ENCODE measurements around the gene SLC5A11.

SLC5A11 gene

GRCh38 chr16:24807301-24807700 lies 38.5 kb upstream of the SLC5A11 start:
- TF ChIP-seq TAF1 (IDR thresholded peaks at IDR 0.05; ENCODE audit: borderline replicate concordance, insufficient read depth, low read length) (no peak), POLR2AphosphoS5 (IDR thresholded peaks at IDR 0.05; ENCODE audit: low read depth, low read length) (no peak)
- TF ChIP-seq, protein P1, sequence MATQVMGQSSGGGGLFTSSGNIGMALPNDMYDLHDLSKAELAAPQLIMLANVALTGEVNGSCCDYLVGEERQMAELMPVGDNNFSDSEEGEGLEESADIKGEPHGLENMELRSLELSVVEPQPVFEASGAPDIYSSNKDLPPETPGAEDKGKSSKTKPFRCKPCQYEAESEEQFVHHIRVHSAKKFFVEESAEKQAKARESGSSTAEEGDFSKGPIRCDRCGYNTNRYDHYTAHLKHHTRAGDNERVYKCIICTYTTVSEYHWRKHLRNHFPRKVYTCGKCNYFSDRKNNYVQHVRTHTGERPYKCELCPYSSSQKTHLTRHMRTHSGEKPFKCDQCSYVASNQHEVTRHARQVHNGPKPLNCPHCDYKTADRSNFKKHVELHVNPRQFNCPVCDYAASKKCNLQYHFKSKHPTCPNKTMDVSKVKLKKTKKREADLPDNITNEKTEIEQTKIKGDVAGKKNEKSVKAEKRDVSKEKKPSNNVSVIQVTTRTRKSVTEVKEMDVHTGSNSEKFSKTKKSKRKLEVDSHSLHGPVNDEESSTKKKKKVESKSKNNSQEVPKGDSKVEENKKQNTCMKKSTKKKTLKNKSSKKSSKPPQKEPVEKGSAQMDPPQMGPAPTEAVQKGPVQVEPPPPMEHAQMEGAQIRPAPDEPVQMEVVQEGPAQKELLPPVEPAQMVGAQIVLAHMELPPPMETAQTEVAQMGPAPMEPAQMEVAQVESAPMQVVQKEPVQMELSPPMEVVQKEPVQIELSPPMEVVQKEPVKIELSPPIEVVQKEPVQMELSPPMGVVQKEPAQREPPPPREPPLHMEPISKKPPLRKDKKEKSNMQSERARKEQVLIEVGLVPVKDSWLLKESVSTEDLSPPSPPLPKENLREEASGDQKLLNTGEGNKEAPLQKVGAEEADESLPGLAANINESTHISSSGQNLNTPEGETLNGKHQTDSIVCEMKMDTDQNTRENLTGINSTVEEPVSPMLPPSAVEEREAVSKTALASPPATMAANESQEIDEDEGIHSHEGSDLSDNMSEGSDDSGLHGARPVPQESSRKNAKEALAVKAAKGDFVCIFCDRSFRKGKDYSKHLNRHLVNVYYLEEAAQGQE (IDR thresholded peaks at IDR 0.05; ENCODE audit: insufficient read depth in 1 of 2, low read depth in 2 of 2, low read length in 2 of 2), result no peak

- TF ChIP-seq TAF1 (IDR thresholded peaks at IDR 0.05; ENCODE audit: borderline replicate concordance, insufficient read depth, low read length) (no peak), SIN3A (IDR thresholded peaks at IDR 0.05; ENCODE audit: borderline replicate concordance, insufficient read depth, low read length) (no peak), FOXP2 (optimal IDR thresholded peaks at IDR 0.05; ENCODE audit: borderline replicate concordance, extremely low read depth, extremely low read length, insufficient read depth) (no peak), POLR2AphosphoS5 (IDR thresholded peaks at IDR 0.05; ENCODE audit: low read depth, low read length) (no peak)
- TF ChIP-seq, protein P1 (IDR thresholded peaks at IDR 0.05; ENCODE audit: insufficient read depth in 1 of 2, low read depth in 2 of 2, low read length in 2 of 2), result no peak
Measured at GRCh38 chr16:24810951-24811843, 34.6 kb upstream of the SLC5A11 start.

GRCh38 chr16:24815021-24815420 lies 30.7 kb upstream of the SLC5A11 start:
- TF ChIP-seq, protein P1 (IDR thresholded peaks at IDR 0.05; ENCODE audit: insufficient read depth in 1 of 2, low read depth in 2 of 2, low read length in 2 of 2), result no peak
- TF ChIP-seq SIN3A (IDR thresholded peaks at IDR 0.05; ENCODE audit: borderline replicate concordance, insufficient read depth, low read length), result no peak
- no peak for TF ChIP-seq FOXP2 (optimal IDR thresholded peaks at IDR 0.05; ENCODE audit: borderline replicate concordance, extremely low read depth, extremely low read length, insufficient read depth)
- no peak for TF ChIP-seq POLR2AphosphoS5 (IDR thresholded peaks at IDR 0.05; ENCODE audit: low read depth, low read length)
- TF ChIP-seq TAF1 (IDR thresholded peaks at IDR 0.05; ENCODE audit: borderline replicate concordance, insufficient read depth, low read length), result no peak

DNA sequence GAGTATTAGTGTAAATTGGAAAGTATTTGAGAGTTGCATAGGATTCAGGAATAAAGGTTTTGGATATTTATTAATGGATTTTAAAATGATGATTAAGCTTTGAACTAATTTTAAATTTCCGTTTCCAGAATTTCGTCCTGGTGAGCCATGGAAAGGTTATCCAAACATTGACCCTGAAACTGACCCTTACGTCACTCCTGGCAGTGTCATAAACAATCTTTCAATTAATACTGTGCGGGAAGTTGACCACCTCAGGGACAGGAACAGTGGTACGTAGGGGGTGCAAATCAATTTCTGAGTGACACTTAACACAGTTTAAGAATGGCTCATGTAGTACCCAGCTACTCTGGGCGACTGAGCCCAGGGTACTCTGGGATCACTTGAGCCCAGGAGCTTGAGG lies 29.1 kb upstream of the SLC5A11 start:
- no peak for TF ChIP-seq FOXP2 (optimal IDR thresholded peaks at IDR 0.05; ENCODE audit: borderline replicate concordance, extremely low read depth, extremely low read length, insufficient read depth)
- TF ChIP-seq POLR2AphosphoS5 (IDR thresholded peaks at IDR 0.05; ENCODE audit: low read depth, low read length), result no peak
- TF ChIP-seq, protein P1 (IDR thresholded peaks at IDR 0.05; ENCODE audit: insufficient read depth in 1 of 2, low read depth in 2 of 2, low read length in 2 of 2), result no peak
- no peak for TF ChIP-seq SIN3A (IDR thresholded peaks at IDR 0.05; ENCODE audit: borderline replicate concordance, insufficient read depth, low read length)
- no peak for TF ChIP-seq TAF1 (IDR thresholded peaks at IDR 0.05; ENCODE audit: borderline replicate concordance, insufficient read depth, low read length)

Data from PFSK-1 (cell line).